GM10266 (cell line): Measurements from ENCODE around the gene ME3.

ENCODE experiments used
- DNase-seq: peaks from one replicate; pipeline ENCODE4 v3.0.0; 2012; ENCODE audit errors: extremely low spot score
- CTCF ChIP-seq: IDR thresholded peaks from 2 replicates; pipeline ENCODE4 v1.5.1; 2012; ENCODE audit warnings: mild to moderate bottlenecking, low read depth; ENCODE audit not compliant: control insufficient read depth, insufficient read depth; ENCODE audit errors: missing control alignments

The ME3 gene

GRCh38 chr11:86499723-86500129 lies 172.7 kb downstream of the ME3 start:
- no peak for TF ChIP-seq CTCF
- no peak for DNase-seq

GRCh38 chr11:86497836-86498235 lies 174.6 kb downstream of the ME3 start:
- DNase-seq, result no peak
- TF ChIP-seq CTCF, result no peak

- TF ChIP-seq CTCF, result no peak
- no peak for DNase-seq
Observed at GRCh38 chr11:86497310-86497709, 175.1 kb downstream of the ME3 start.

GRCh38 chr11:86495351-86495750 lies 177.1 kb downstream of the ME3 start:
- TF ChIP-seq CTCF, result no peak

GRCh38 chr11:86492370-86493010 lies 179.9 kb downstream of the ME3 start:
- no peak for DNase-seq
- TF ChIP-seq CTCF, result no peak

More at GRCh38 chr11:86495351-86495750, 177.1 kb downstream of the ME3 start:
- DNase-seq, result no peak

- DNase-seq, result no peak
- no peak for TF ChIP-seq CTCF
Observed at GRCh38 chr11:86491027-86491426, 181.4 kb downstream of the ME3 start.

GRCh38 chr11:86490582-86490981 lies 181.8 kb downstream of the ME3 start:
- no peak for DNase-seq
- TF ChIP-seq CTCF, result no peak
